Naive B cell (primary cell): ENCODE measurements around the gene GLYAT. TPM values are rescaled to one million over a fixed set of nuclear protein-coding genes. Genes with fewer than 3 reads are reported as not detected.
A peak's percentile ranks its signal among the peaks of the same experiment; 100 is the strongest.
"Not testable (repeated sequence)": the region's sequence is repeated elsewhere in the genome, so short reads cannot be mapped to it uniquely, and the experiment has no call there.

Experiments used
- ATAC-seq, 2 donors: fragments of 150-1000 bp; cut with Tn5 transposase; 2 replicates each; pipeline ENCODE4 v1.10.0; 2021; ENCODE audit warnings: low read depth in 2 of 2, mild to moderate bottlenecking in 2 of 2, moderate library complexity in 2 of 2
- DNase-seq: peaks from one replicate; pipeline ENCODE4 v3.0.0; 2022
- H3K27ac Mint-ChIP-seq, 6 donors: one replicate each; pipeline ENCODE4 v1.8.0; 2020 to 2022; ENCODE audit warnings: mild to moderate bottlenecking in 6 of 6, mixed read lengths in 6 of 6, moderate library complexity in 5 of 6, inconsistent platforms in 2 of 6
- H3K27me3 Mint-ChIP-seq, 3 donors: one replicate each; pipeline ENCODE4 v1.8.0; 2021 to 2022; ENCODE audit warnings: mixed read lengths in 3 of 3, mild to moderate bottlenecking in 1 of 3
- H3K36me3 Mint-ChIP-seq, 2 donors: one replicate each; pipeline ENCODE4 v1.8.0; 2020 to 2022; ENCODE audit warnings: mixed read lengths in 2 of 2, inconsistent platforms in 1 of 2, mild to moderate bottlenecking in 1 of 2
- H3K4me1 Mint-ChIP-seq, 3 donors: one replicate each; pipeline ENCODE4 v1.8.0; 2020 to 2022; ENCODE audit warnings: mixed read lengths in 3 of 3, inconsistent platforms in 1 of 3, mild to moderate bottlenecking in 1 of 3, moderate library complexity in 1 of 3
- H3K4me3 Mint-ChIP-seq, 8 donors: one replicate each; pipeline ENCODE4 v1.8.0; 2020 to 2022; ENCODE audit warnings: mild to moderate bottlenecking in 8 of 8, mixed read lengths in 8 of 8, moderate library complexity in 8 of 8, inconsistent platforms in 2 of 8
- H3K9me3 Mint-ChIP-seq, 7 donors: one replicate each; pipeline ENCODE4 v1.8.0; 2020 to 2022; ENCODE audit warnings: mixed read lengths in 7 of 7, mild to moderate bottlenecking in 5 of 7, inconsistent platforms in 2 of 7, moderate library complexity in 1 of 7
- polyA plus RNA-seq, 6 donors: library from polyadenylated mRNA; unstranded; fragments of 300-500 nt; fragmentation: Illumina TruSeq; gene quantifications; one replicate each; pipeline ENCODE4 v1.2.3, GENCODE V29; 2021; ENCODE audit warnings: low read depth in 6 of 6

GLYAT gene
- polyA plus RNA-seq, 6 donors from 2014 or later = not detected

DNA sequence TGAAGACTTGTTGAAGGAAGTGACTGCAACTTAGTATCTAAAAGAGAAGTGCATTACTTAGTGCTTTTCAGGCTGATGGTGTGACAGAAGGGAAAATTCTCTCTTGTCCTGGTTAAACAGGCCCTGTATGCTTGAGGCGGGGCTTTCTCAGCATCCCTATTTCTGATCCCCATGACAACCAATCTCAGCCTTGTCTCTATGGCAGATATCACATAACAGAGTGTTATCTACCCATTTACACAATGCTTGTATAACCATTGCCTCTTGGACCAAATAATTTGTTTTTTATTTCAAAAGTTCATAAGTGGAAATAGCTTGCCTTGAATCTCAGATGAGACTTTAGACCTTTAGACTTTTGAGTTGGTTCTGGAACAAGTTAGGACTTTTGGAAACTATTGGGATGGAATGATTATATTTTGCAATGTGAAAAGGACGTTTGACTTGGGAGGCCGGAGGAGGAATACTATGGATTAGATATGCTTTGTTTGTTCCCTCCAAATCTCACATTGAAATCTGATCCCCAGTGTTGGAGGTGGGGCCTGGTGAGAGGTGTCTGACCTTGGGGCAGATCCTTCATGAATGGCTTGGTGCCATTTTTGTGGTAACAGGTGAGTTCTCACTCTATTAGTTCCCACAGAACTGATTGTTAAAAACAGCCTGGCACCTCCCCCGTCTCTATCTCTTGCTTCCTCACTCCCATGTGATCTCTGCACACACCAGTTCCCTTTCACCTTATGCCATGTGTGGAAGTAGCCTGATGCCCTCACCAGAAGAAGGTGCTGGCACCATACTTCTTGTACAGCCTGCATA lies 3.1 kb upstream of the GLYAT start:
- no peak overlapping the region for H3K4me3 Mint-ChIP-seq
- no peak overlapping the region for H3K27ac Mint-ChIP-seq
- ATAC-seq (no peak), DNase-seq (no peak)
- H3K9me3 Mint-ChIP-seq = peaks cover 0 to 7% (median 4%) of the 10 kb centered on the region in 7 donors
- H3K4me1 Mint-ChIP-seq = no peaks in the 10 kb centered on the region
- H3K27me3 Mint-ChIP-seq = peaks cover 0 to 20% (median 10%) of the 10 kb centered on the region in 3 donors
- peaks cover 0 to 8% of the 10 kb centered on the region in 2 donors for H3K36me3 Mint-ChIP-seq

DNA sequence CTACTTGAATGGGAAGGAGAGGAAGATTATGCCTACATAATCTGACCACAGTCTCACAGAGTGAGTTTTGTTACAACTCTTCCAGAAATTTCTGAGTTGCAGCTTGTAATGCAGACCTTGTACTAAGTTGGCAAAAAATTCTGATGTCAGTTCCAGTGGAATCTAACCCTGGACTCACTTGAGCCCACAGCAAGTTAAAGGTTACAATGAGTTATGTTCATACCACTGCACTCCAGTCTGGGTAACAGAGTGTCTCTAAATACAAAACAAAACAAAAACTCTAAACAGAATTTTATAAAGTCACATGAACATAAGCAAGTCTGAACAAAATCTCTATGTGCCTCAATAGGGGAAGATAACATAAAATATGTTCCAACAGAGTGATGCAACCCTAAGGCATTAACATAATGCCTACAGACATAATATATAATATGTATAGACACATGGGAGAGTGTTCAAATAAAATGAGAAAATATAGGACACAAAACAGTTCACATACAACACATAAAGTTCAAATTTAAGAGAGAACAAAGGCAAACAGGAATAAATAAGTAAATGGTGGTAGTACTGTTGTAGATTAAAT lies 1.1 kb downstream of the GLYAT start:
- Mint-ChIP-seq H3K27me3 (peaks cover 0 to 8% (median 0%) of the 10 kb centered on the region in 3 donors), H3K4me1 (peaks cover 14 to 28% (median 17%) of the 10 kb centered on the region in 3 donors), H3K4me3 (no peak overlapping the region), H3K27ac (no peak overlapping the region), H3K9me3 (peaks cover 0 to 2% (median 0%) of the 10 kb centered on the region in 7 donors), H3K36me3 (no peaks in the 10 kb centered on the region)
- DNase-seq (no peak), ATAC-seq (no peak)

DNA sequence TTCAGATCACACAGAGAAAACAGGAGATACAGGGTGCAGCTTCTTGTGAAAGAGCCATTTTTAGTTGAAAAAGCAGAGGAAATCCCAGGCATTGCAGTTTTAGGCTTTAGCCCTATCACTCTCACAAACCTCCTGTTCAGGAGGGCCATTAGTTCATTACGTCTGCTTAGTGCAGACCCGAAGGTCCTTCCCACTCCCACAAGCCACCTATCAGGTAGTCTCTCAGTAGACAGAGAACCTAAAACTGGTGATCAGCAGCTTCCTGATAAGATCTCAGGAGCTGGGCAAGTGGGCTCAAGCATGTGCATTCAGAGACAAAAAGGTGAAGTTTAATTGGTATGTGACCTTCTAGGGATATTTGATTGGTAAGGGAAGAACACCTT lies 4.3 kb downstream of the GLYAT start:
- H3K36me3 Mint-ChIP-seq = no peaks in the 10 kb centered on the region
- peak overlapping the region in 5 of 6 donors; percentile 6 to 88 (median 27) for H3K27ac Mint-ChIP-seq
- H3K9me3 Mint-ChIP-seq = peaks cover 0 to 2% (median 0%) of the 10 kb centered on the region in 7 donors
- H3K4me3 Mint-ChIP-seq = peak overlapping the region in 3 of 8 donors; percentile 6 to 66 (median 25)
- peaks cover 0 to under 1% (median 0%) of the 10 kb centered on the region in 3 donors for H3K27me3 Mint-ChIP-seq
- DNase-seq (no peak), ATAC-seq (no peak)
- H3K4me1 Mint-ChIP-seq = peaks cover 14 to 28% (median 17%) of the 10 kb centered on the region in 3 donors

DNA sequence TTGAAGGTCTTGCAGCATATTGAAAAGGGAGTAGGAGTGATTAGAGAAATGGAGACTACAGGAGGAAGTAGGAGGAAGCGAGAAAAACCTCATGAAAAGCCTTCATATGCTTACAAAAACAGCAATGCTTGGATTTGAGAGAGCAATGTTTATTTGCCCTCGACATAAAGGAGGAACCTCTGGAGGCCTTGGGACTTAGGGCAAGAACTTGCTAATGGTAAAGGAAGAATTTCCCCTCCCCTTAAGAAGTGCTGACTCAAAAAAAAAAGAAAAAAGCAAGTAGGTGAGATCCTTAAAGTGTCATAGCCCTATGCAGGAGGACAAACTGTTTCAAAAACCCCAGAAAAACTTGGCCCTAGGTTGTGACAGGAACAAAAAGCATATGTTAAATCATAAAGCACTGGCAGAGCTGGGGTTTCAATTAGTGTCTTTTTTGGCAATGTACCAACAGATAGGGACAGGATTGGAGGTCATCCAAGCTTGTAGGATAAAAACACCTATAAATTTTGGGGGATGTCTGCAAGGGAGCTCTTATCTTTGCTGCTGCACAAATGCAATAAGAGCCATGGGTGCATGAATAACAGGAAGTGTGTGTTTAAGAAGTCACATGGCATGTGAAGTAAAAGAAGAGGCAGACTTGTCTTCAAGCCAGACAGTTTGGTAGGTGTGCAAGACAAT lies 4.9 kb downstream of the GLYAT start:
- H3K9me3 Mint-ChIP-seq = peaks cover 0 to 2% (median 0%) of the 10 kb centered on the region in 7 donors
- H3K4me1 Mint-ChIP-seq = peaks cover 14 to 28% (median 17%) of the 10 kb centered on the region in 3 donors
- H3K27ac Mint-ChIP-seq = peak overlapping the region in 5 of 6 donors; percentile 5 to 88 (median 27)
- no peaks in the 10 kb centered on the region for H3K27me3 Mint-ChIP-seq
- peak overlapping the region in 3 of 8 donors; percentile 9 to 66 (median 25) for H3K4me3 Mint-ChIP-seq
- DNase-seq (peak; percentile 0), ATAC-seq (peak; percentile 50 to 67)
- H3K36me3 Mint-ChIP-seq = no peaks in the 10 kb centered on the region

DNA sequence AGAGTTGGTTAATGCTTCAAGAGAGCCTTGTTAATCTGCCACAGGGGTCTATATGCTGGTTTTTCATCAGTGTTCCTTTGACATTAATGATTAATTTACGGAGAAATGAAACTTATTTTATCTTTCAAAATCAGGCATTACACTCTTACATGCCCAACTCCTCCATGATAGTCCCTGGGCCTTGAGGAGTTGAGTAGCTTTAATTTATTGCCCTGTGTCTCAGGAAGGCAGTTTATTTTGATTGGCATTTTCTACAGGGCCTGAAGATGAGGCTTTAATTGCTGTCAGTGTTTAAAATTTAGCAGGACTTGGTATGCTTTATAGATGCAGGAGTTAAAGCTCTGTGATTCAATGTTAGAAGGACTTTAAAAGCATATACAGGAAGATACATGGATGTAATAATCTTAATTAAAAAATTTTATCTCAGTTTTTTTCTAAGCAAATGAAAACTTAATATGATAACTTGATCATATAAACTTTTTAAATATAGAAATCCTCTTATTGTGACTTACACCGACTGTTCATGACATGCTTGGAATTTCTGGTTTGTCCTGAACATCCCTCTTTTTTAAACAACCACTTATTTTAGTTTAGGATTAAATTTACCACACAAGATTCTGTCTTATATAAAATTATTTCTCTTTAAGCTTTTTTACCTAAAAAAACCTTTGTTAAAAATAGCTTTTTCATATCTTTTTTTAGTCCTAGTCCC lies 12.2 kb downstream of the GLYAT start:
- Mint-ChIP-seq H3K9me3 (peaks cover 0 to 5% (median 2%) of the 10 kb centered on the region in 7 donors), H3K4me1 (no peaks in the 10 kb centered on the region), H3K36me3 (no peaks in the 10 kb centered on the region), H3K4me3 (no peak overlapping the region), H3K27ac (no peak overlapping the region), H3K27me3 (peaks cover 0 to 3% (median 0%) of the 10 kb centered on the region in 3 donors)
- no peak for ATAC-seq
- DNase-seq = no peak

DNA sequence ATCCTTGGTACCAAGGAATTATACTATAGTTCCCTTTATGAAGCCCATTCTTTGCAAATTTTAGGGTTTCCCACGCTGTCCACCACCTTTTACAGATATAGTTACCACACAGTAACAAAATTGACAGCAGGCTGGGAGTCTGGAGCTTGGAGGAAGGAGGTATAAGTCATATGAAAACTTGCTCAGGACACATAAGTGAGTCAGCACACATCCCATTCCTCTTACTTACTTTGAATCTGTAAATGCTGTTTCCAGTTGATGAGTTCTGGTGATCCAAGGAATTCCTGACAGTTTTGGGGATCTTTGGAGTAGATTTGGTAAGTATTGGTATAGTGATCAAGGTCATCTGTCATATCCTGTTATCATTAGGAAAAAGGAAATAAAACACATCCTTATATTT lies 19.2 kb downstream of the GLYAT start:
- Mint-ChIP-seq H3K27me3 (peaks cover 0 to 5% (median 0%) of the 10 kb centered on the region in 3 donors), H3K9me3 (peaks cover 0 to 10% (median 6%) of the 10 kb centered on the region in 7 donors), H3K36me3 (no peaks in the 10 kb centered on the region), H3K4me3 (no peak overlapping the region), H3K4me1 (no peaks in the 10 kb centered on the region), H3K27ac (no peak overlapping the region)
- DNase-seq (no peak), ATAC-seq (no peak)

DNA sequence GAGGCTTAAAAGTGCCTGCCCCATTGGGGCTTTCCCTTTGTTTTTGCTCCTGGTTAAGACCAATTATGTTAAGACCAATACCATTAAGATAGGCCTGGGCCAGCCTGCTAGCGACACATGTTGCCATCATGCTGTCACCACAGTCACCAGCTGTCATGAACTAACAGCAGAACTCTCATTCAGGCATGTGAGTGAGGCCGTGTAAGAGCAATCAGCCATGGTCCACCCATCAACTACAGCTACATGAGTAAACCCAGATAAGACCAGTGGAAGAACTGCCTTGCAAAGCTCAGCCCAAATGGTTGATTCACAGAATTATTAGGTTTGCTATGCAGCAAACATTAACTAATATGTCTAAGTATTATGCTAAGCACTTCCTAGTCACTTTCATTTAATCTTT lies 19.9 kb downstream of the GLYAT start:
- DNase-seq (no peak), ATAC-seq (no peak)
- H3K9me3 Mint-ChIP-seq = peaks cover 0 to 16% (median 10%) of the 10 kb centered on the region in 7 donors
- no peak overlapping the region for H3K27ac Mint-ChIP-seq
- no peaks in the 10 kb centered on the region for H3K4me1 Mint-ChIP-seq
- H3K27me3 Mint-ChIP-seq = peaks cover 0 to 5% (median 0%) of the 10 kb centered on the region in 3 donors
- H3K36me3 Mint-ChIP-seq = no peaks in the 10 kb centered on the region
- no peak overlapping the region for H3K4me3 Mint-ChIP-seq

DNA sequence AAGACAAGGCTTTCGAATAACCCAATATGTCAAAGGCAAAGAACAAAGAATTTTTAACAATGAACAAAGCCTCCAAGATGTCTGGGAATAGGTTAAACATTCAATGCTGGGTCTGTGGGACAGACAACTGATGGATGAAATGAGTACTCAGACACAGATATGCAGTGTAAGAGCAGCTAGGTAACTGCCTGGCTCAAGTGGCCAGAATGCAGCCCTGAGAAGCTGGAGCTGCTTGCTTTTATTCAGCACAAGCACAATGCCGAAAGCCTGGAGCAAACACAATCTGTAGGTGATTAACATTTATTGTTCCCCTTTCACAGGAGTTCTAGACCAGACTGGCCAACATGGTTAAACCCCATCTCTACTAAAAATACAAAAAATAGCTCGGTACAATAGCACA lies 24.0 kb downstream of the GLYAT start:
- DNase-seq (no peak), ATAC-seq (no peak)
- no peak overlapping the region for H3K27ac Mint-ChIP-seq

DNA sequence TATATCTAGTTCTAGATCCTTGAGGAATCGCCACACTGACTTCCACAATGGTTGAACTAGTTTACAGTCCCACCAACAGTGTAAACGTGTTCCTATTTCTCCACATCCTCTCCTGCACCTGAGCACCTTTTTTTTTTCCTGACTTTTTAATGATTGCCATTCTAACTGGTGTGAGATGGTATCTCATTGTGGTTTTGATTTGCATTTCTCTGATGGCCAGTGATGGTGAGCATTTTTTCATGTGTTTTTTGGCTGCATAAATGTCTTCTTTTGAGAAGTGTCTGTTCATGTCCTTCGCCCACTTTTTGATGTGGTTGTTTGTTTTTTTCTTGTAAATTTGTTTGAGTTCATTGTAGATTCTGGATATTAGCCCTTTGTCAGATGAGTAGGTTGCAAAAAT lies 34.9 kb downstream of the GLYAT start:
- H3K36me3 Mint-ChIP-seq, H3K4me1 Mint-ChIP-seq, DNase-seq, ATAC-seq, H3K27ac Mint-ChIP-seq, H3K4me3 Mint-ChIP-seq, H3K9me3 Mint-ChIP-seq: not testable (repeated sequence)
- H3K27me3 Mint-ChIP-seq = peaks cover 0 to 12% (median 11%) of the 10 kb centered on the region in 3 donors

More for the DNA sequence above, 24.0 kb downstream of the GLYAT start:
- Mint-ChIP-seq H3K36me3 (no peaks in the 10 kb centered on the region), H3K27me3 (peaks cover 0 to 3% (median 0%) of the 10 kb centered on the region in 3 donors), H3K4me3 (no peak overlapping the region), H3K4me1 (no peaks in the 10 kb centered on the region), H3K9me3 (peaks cover 0 to 38% (median 20%) of the 10 kb centered on the region in 7 donors)

DNA sequence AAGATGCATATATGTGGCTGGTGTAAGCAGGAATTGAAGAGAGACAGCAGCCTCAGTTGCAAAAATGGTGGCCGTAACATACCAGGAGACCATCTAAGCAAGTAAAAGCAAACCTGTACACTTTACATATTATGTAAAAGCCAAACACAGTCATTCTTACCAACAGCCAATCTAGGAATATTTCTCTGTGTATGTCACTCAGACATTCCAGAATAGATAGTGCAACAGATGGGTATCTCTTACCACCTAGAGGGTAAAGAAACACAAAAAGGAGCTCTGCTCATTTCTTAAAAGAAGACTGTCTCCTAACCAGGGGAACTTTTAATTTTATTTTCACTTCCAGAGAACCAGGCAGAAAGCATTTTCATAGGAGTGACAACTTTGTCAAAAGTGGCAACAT lies 38.7 kb downstream of the GLYAT start:
- DNase-seq (no peak), ATAC-seq (no peak)
- no peaks in the 10 kb centered on the region for H3K27me3 Mint-ChIP-seq
- no peaks in the 10 kb centered on the region for H3K36me3 Mint-ChIP-seq
- peak overlapping the region in 1 of 6 donors; percentile 29 for H3K27ac Mint-ChIP-seq
- H3K4me1 Mint-ChIP-seq = no peaks in the 10 kb centered on the region
- H3K4me3 Mint-ChIP-seq = no peak overlapping the region
- peaks cover 0 to 3% (median 0%) of the 10 kb centered on the region in 7 donors for H3K9me3 Mint-ChIP-seq

DNA sequence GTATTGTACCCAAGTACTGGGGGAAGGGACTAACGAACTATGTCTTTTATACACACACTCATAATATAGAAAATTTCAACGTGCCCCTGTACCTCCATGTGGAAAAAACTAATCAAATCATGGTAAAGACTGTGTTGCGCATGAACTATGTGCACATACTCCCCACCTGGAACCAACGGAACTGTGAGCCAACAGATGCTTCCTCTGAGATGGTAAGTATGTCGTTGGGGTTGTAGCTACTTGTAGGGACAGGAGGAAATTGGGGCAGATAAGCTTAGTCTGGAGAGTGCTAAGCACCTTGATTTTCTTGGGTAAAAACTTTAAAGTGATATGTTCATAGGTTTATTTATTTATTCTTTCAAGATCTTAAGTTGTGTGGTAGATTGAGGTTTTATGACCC lies 40.1 kb downstream of the GLYAT start:
- no peak overlapping the region for H3K4me3 Mint-ChIP-seq
- no peaks in the 10 kb centered on the region for H3K36me3 Mint-ChIP-seq
- ATAC-seq = no peak
- H3K27ac Mint-ChIP-seq = no peak overlapping the region
- peaks cover 0 to 5% (median 0%) of the 10 kb centered on the region in 3 donors for H3K27me3 Mint-ChIP-seq
- DNase-seq = no peak
- H3K9me3 Mint-ChIP-seq = no peaks in the 10 kb centered on the region
- H3K4me1 Mint-ChIP-seq = no peaks in the 10 kb centered on the region

DNA sequence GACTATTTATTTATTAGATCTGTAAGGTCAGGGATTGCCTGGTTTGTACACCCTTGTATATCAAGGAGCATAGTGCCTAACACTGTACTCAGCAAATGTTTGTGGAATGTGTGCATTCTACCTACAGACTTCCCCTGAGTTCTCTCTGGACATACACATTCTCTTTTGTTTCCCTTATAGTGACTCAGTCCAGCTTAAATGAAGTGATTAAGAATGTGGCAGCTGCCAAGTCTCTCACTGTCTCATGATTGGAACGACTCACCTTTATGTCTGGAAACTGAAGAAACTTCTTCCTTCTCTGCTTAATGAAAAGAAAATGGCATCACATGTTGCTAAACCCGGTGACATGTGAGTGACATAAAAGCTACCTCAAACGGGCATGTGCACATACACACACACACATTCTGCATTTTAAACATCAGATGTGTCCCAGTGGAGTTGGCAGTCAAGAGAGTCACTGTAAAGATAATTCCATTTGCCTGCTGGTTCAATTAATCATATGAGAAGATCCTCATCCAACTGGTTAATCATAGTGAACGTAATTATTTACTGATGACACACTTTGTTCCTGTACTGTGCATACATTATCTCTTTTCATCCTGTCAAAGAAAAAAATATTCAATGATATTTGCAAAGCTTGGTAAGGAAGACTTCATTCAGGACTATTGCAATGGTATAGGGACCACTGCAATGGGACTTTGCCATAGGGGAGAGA lies 42.8 kb downstream of the GLYAT start:
- ATAC-seq = no peak
- Mint-ChIP-seq H3K9me3 (peaks cover 0 to 7% (median under 1%) of the 10 kb centered on the region in 7 donors), H3K27ac (peak overlapping the region in 1 of 6 donors; percentile 49), H3K4me1 (no peaks in the 10 kb centered on the region), H3K36me3 (no peaks in the 10 kb centered on the region), H3K27me3 (peaks cover 0 to 5% (median 0%) of the 10 kb centered on the region in 3 donors), H3K4me3 (no peak overlapping the region)
- DNase-seq = no peak
